ENCODE results near the gene RCAN2. TPM values are rescaled to one million over a fixed set of nuclear protein-coding genes. Genes with fewer than 3 reads are reported as not detected.

Gene RCAN2
- total RNA-seq, 1 experiment from 2014 or later = 0.44 TPM

- Histone ChIP-seq H4K20me1 (ENCODE audit: insufficient read depth) (no peaks in the 10 kb centered on the region), H3K4me2 (no peak overlapping the region), H3K27ac (no peak overlapping the region), H3K4me1 (replicated peaks; ENCODE audit: insufficient read depth) (no peaks in the 10 kb centered on the region), H3F3A (ENCODE audit: insufficient read depth, low read depth) (no peaks in the 10 kb centered on the region), H3K4me3 (no peak overlapping the region), H3K9me2 (ENCODE audit: insufficient read depth) (no peaks in the 10 kb centered on the region), H2AFZ (no peak overlapping the region), H3K9me3 (ENCODE audit: insufficient read depth, low read depth) (no peaks in the 10 kb centered on the region), H3K36me3 (ENCODE audit: low read depth) (no peaks in the 10 kb centered on the region), H3K27me3 (ENCODE audit: insufficient read depth, low read depth) (no peaks in the 10 kb centered on the region), H3K79me2 (ENCODE audit: low read depth) (no peaks in the 10 kb centered on the region)
- ChIA-PET POLR2A (ENCODE audit: unreplicated experiment) (no interaction called here), CTCF (no interaction called here)
- intact Hi-C loops (cut with micrococcal nuclease; ENCODE audit: unreplicated experiment) = no loop called here
- TF ChIP-seq EZH2 (IDR thresholded peaks at IDR 0.05; ENCODE audit: low read depth) = no peak
- TF ChIP-seq CTCF (conservative IDR thresholded peaks at IDR 0.05) = no peak
- DNase-seq = no peak
- no TSS peak for BruUV-seq (replicated peaks)
These were observed 254.5 kb downstream of the RCAN2 start for GRCh38 chr6:46236752-46237151.

- no peak overlapping the region for H3K4me3 ChIP-seq
- H3K27ac ChIP-seq = no peak overlapping the region
- no peak for TF ChIP-seq EZH2 (IDR thresholded peaks at IDR 0.05; ENCODE audit: low read depth)
- TF ChIP-seq CTCF (conservative IDR thresholded peaks at IDR 0.05) = no peak
- BruUV-seq (replicated peaks) = no TSS peak
- no peaks in the 10 kb centered on the region for H3K27me3 ChIP-seq (ENCODE audit: insufficient read depth, low read depth)
- no peaks in the 10 kb centered on the region for H3K79me2 ChIP-seq (ENCODE audit: low read depth)
- no peaks in the 10 kb centered on the region for H3K4me1 ChIP-seq (replicated peaks; ENCODE audit: insufficient read depth)
- H3K36me3 ChIP-seq (ENCODE audit: low read depth) = no peaks in the 10 kb centered on the region
- no peaks in the 10 kb centered on the region for H3F3A ChIP-seq (ENCODE audit: insufficient read depth, low read depth)
- no peak for DNase-seq
- H2AFZ ChIP-seq = no peak overlapping the region
- no peaks in the 10 kb centered on the region for H3K9me3 ChIP-seq (ENCODE audit: insufficient read depth, low read depth)
- no peaks in the 10 kb centered on the region for H4K20me1 ChIP-seq (ENCODE audit: insufficient read depth)
- POLR2A ChIA-PET (ENCODE audit: unreplicated experiment) = no interaction called here
- intact Hi-C loops (cut with micrococcal nuclease; ENCODE audit: unreplicated experiment) = no loop called here
- CTCF ChIA-PET = no interaction called here
- no peak overlapping the region for H3K4me2 ChIP-seq
- no peaks in the 10 kb centered on the region for H3K9me2 ChIP-seq (ENCODE audit: insufficient read depth)
These were observed 256.0 kb downstream of the RCAN2 start for GRCh38 chr6:46235242-46235641.

GRCh38 chr6:46234700-46235099, 256.5 kb downstream of the RCAN2 start:
- ChIA-PET POLR2A (ENCODE audit: unreplicated experiment) (no interaction called here), CTCF (no interaction called here)
- Histone ChIP-seq H4K20me1 (ENCODE audit: insufficient read depth) (no peaks in the 10 kb centered on the region), H3K36me3 (ENCODE audit: low read depth) (no peaks in the 10 kb centered on the region), H2AFZ (no peak overlapping the region), H3K79me2 (ENCODE audit: low read depth) (no peaks in the 10 kb centered on the region), H3K4me2 (no peak overlapping the region), H3K4me3 (no peak overlapping the region), H3K27ac (no peak overlapping the region), H3F3A (ENCODE audit: insufficient read depth, low read depth) (no peaks in the 10 kb centered on the region), H3K4me1 (replicated peaks; ENCODE audit: insufficient read depth) (no peaks in the 10 kb centered on the region), H3K9me2 (ENCODE audit: insufficient read depth) (no peaks in the 10 kb centered on the region), H3K9me3 (ENCODE audit: insufficient read depth, low read depth) (no peaks in the 10 kb centered on the region), H3K27me3 (ENCODE audit: insufficient read depth, low read depth) (no peaks in the 10 kb centered on the region)
- no TSS peak for BruUV-seq (replicated peaks)
- TF ChIP-seq EZH2 (IDR thresholded peaks at IDR 0.05; ENCODE audit: low read depth) = no peak
- TF ChIP-seq CTCF (conservative IDR thresholded peaks at IDR 0.05) = no peak
- intact Hi-C loops (cut with micrococcal nuclease; ENCODE audit: unreplicated experiment) = no loop called here
- no peak for DNase-seq

All from PC-9 (cell line).